ENCODE measurements around the gene OS9. TPM values are rescaled to one million over a fixed set of nuclear protein-coding genes. Genes with fewer than 3 reads are reported as not detected.
A peak's percentile ranks its signal among the peaks of the same experiment; 100 is the strongest.
"Not testable (repeated sequence)": the region's sequence is repeated elsewhere in the genome, so short reads cannot be mapped to it uniquely, and the experiment has no call there.

The OS9 gene, protein sequence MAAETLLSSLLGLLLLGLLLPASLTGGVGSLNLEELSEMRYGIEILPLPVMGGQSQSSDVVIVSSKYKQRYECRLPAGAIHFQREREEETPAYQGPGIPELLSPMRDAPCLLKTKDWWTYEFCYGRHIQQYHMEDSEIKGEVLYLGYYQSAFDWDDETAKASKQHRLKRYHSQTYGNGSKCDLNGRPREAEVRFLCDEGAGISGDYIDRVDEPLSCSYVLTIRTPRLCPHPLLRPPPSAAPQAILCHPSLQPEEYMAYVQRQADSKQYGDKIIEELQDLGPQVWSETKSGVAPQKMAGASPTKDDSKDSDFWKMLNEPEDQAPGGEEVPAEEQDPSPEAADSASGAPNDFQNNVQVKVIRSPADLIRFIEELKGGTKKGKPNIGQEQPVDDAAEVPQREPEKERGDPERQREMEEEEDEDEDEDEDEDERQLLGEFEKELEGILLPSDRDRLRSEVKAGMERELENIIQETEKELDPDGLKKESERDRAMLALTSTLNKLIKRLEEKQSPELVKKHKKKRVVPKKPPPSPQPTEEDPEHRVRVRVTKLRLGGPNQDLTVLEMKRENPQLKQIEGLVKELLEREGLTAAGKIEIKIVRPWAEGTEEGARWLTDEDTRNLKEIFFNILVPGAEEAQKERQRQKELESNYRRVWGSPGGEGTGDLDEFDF
- 263 TPM for total RNA-seq
- long read RNA-seq, transcript OS9-201 (14 exons, 2,505 nt) = minor isoform, 56 of 716 reads
- long read RNA-seq, transcript OS9-220 (14 exons, 2,135 nt) = minor isoform, 152 of 716 reads
- long read RNA-seq, transcript OS9-204 (15 exons, 2,091 nt) = minor isoform, 15 of 716 reads
- long read RNA-seq, transcript OS9-202 (15 exons, 2,691 nt) = major isoform, 245 of 716 reads
- long read RNA-seq, partial matches to known transcripts = 82 of 716 reads
- long read RNA-seq, other reads (novel, unspliced or antisense) = 152 of 716 reads

DNA sequence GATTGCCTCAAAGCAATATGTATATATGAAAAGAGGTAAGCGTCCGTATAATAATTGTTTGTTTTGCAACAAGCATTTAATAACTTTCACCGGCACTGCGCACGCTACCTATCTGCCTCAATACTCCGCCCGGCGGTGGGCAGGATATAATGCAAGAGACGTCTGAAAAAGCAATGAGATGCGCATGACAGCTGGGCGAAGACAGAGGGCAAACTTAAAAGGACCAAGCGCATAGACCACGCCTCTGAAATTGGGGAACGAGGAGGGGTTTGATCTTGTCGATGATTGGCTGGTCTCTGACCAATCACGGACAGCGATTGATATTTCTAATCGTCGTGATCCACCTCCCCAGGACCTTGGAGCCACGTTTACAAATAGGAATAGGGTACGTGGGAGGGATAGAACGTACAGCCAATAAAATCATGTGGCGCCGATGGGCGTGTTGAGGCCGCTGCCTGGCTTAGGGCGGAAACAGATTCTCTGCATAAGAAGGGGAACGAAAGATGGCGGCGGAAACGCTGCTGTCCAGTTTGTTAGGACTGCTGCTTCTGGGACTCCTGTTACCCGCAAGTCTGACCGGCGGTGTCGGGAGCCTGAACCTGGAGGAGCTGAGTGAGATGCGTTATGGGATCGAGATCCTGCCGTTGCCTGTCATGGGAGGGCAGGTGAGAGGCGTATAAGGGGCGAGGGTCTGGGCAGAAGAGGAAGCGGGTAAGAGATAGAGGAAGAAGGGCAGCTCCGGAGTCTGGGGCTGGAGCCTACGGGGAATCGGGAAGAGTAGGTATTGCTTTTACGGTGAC, at the start of gene OS9:
OS9 (plus strand) TSS at position 474 of the 800 bp plus-strand sequence; CDS start at position 504, 30 bp downstream.
- peak; percentile 98 for ATAC-seq
- intact Hi-C loops (cut with DNase I) = no loop called here

DNA sequence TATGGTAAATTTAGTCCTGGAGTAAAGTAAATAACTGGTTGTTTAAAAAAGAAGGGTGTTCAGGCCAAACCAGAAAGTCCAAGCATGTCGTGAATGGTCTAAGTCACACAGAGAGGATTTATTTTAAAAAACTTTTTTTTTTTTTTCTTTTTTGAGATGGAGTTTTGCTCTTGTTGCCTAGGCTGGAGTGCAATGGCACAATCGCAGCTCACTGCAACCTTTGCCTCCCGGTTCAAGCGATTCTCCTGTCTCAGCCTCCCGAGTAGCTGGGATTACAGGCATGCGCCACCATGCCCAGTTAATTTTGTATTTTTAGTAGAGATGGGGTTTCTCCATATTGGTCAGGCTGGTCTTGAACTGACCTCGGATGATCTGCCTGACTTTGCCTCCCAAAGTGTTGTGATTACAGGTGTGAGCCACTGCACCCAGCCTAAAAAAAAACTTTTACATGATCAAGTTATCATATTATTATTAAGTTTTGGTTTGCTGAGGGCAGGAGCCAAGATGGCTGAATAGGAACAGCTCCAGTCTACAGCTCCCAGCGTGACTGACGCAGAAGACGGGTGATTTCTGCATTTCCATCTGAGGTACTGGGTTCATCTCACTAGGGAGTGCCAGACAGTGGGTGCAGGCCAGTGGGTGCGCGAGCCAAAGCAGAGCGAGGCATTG, 47.8 kb upstream of the OS9 start:
- H3K4me3 ChIP-seq; DNase-seq; H3K9me3 ChIP-seq; ATAC-seq; H3K36me3 ChIP-seq; H3K4me1 ChIP-seq; intact Hi-C loops (cut with DNase I); H3K27ac ChIP-seq: not testable (repeated sequence)
- H3K27me3 ChIP-seq = peaks cover 14% of the 10 kb centered on the region

More for the DNA sequence above, at the start of gene OS9:
- H3K27me3 ChIP-seq = no peaks in the 10 kb centered on the region
- H3K4me3 ChIP-seq = peak within 1 kb of the TSS; percentile 89
- peaks cover 14% of the 10 kb centered on the region for H3K4me1 ChIP-seq
- peak; percentile 94 for DNase-seq
- TF ChIP-seq, protein P1, sequence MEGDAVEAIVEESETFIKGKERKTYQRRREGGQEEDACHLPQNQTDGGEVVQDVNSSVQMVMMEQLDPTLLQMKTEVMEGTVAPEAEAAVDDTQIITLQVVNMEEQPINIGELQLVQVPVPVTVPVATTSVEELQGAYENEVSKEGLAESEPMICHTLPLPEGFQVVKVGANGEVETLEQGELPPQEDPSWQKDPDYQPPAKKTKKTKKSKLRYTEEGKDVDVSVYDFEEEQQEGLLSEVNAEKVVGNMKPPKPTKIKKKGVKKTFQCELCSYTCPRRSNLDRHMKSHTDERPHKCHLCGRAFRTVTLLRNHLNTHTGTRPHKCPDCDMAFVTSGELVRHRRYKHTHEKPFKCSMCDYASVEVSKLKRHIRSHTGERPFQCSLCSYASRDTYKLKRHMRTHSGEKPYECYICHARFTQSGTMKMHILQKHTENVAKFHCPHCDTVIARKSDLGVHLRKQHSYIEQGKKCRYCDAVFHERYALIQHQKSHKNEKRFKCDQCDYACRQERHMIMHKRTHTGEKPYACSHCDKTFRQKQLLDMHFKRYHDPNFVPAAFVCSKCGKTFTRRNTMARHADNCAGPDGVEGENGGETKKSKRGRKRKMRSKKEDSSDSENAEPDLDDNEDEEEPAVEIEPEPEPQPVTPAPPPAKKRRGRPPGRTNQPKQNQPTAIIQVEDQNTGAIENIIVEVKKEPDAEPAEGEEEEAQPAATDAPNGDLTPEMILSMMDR (IDR thresholded peaks at IDR 0.05) = peak; percentile 79
- H3K27ac ChIP-seq = peak within 1 kb of the TSS; percentile 88
- H3K9me3 ChIP-seq = no peaks in the 10 kb centered on the region
- H3K36me3 ChIP-seq = peaks cover 32% of the 10 kb centered on the region

DNA sequence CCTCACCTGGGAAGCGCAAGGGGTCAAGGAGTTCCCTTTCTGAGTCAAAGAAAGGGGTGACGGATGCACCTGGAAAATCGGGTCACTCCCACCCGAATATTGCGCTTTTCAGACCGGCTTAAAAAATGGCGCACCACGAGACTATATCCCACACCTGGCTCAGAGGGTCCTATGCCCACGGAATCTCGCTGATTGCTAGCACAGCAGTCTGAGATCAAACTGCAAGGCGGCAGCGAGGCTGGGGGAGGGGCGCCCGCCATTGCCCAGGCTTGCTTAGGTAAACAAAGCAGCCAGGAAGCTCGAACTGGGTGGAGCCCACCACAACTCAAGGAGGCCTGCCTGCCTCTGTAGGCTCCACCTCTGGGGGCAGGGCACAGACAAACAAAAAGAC, 47.3 kb upstream of the OS9 start:
- H3K27ac ChIP-seq; DNase-seq; H3K9me3 ChIP-seq; H3K4me1 ChIP-seq; ATAC-seq; intact Hi-C loops (cut with DNase I); H3K4me3 ChIP-seq; H3K36me3 ChIP-seq: not testable (repeated sequence)
- H3K27me3 ChIP-seq = peaks cover 13% of the 10 kb centered on the region

DNA sequence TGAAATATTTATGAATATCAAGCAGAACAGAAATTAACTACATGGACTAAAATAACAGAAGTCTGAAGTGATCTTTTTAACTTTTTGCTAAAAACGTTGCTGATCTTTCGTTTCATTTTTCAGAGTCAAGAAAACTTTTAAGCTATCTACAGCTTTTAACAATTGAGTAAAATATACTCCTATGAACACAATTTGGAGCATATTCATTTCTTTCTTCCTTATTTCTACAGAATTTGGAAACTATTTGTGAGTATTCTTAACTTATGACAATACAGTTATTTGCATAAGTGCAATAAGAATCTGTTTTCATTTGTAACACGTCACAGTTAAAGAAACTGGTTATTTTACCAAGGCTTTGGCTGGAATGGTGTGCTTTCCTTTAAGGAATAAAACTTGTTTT, 39.9 kb upstream of the OS9 start:
- Histone ChIP-seq H3K9me3 (no peaks in the 10 kb centered on the region), H3K27ac (no peak overlapping the region), H3K27me3 (no peaks in the 10 kb centered on the region), H3K4me3 (no peak overlapping the region), H3K4me1 (no peaks in the 10 kb centered on the region), H3K36me3 (no peaks in the 10 kb centered on the region)
- TF ChIP-seq, protein P1 (IDR thresholded peaks at IDR 0.05) = no peak
- intact Hi-C loops (cut with DNase I) = no loop called here
- no peak for ATAC-seq
- DNase-seq = no peak

DNA sequence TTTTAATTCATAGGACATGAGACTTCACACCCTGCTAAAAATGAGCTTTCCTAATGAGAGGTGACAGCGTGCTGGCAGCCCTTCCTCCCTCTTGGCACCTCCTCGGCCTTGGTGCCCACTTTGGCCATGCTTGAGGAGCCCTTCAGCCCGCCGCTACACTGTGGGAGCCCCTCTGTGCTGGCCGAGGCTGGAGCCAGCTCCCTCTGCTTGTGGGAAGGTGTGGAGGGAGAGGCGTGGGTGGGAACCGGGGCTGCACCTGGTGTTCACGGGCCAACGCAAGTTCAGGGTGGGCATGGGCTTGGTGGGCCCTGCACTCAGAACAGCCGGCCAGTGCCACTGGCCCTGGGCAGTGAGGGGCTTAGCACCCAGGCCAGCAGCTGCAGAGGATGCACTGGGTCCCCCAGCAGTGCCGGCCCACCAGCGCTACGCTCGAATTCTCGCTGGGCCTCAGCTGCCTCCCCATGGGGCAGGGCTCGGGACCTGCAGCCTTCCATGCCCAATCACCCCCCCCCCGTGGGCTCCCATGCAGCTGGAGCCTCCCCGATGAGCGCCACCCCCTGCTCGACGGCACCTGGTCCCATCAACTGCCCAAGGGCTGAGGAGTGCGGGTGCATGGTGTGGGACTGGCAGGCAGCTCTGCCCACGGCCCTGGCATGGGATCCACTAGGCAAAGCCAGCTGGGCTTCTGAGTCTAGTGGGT, 38.2 kb upstream of the OS9 start:
- Histone ChIP-seq H3K27ac (no peak overlapping the region), H3K4me1 (no peaks in the 10 kb centered on the region), H3K9me3 (no peaks in the 10 kb centered on the region), H3K4me3 (no peak overlapping the region), H3K36me3 (no peaks in the 10 kb centered on the region), H3K27me3 (no peaks in the 10 kb centered on the region)
- intact Hi-C loops (cut with DNase I) = no loop called here
- DNase-seq (no peak), ATAC-seq (no peak)
- TF ChIP-seq, protein P1 (IDR thresholded peaks at IDR 0.05) = no peak

DNA sequence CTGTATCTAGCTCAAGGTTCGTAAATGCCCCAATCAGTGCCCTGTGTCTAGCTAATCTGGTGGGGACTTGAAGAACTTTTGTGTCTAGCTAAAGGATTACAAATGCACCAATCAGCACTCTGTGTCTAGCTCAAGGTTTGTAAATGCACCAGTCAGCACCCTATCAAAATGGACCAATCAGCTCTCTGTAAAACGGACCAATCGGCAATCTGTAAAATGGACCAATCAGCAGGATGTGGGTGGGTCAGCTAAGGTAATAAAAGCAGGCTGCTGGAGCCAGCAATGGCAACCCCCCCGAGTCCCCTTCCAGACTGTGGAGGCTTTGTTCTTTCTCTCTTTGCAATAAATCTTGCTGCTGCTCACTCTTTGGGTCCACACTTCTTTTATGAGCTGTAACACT, 37.5 kb upstream of the OS9 start:
- ATAC-seq; H3K4me1 ChIP-seq; H3K9me3 ChIP-seq; H3K4me3 ChIP-seq; H3K36me3 ChIP-seq; DNase-seq; H3K27me3 ChIP-seq; H3K27ac ChIP-seq; intact Hi-C loops (cut with DNase I): not testable (repeated sequence)
